Ureter (tissue), 1 donor: Measurements from ENCODE around the gene SERTAD2. TPM values are rescaled to one million over a fixed set of nuclear protein-coding genes. Genes with fewer than 3 reads are reported as not detected.

ENCODE experiments used
- DNase-seq: peaks from one replicate; pipeline ENCODE4 v3.0.0-alpha.2; 2020; ENCODE audit warnings: low spot score
- total RNA-seq: library from RNA; stranded (reverse); gene quantifications from one replicate; pipeline ENCODE4 v1.2.4, GENCODE V29; 2023
- donor health status: DM: yes; HTN: yes; CAD: no.

Gene SERTAD2
- total RNA-seq, 1 donor from 2014 or later: 23.1 TPM

DNA sequence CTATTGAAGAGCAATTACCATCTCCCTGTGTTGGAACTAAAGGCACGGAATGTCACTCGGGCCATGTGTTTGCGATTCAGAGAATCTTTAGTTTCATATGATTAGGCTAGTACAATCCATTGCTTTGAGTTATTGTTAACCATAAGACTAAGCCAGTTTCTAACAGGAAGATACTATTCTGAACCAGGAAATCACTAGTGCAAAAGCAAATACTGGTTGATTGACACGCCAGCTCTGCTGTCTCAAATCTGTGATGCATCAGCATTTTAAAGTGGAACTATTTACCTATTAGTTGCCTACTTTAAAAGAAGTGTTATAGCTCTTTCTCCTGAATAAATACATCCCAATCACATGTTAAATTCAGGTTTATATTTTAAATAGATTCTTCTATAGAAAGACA, 67.7 kb downstream of the SERTAD2 start:
- no peak for DNase-seq

GRCh38 chr2:64582774-64583340, 70.9 kb downstream of the SERTAD2 start:
- no peak for DNase-seq

DNA sequence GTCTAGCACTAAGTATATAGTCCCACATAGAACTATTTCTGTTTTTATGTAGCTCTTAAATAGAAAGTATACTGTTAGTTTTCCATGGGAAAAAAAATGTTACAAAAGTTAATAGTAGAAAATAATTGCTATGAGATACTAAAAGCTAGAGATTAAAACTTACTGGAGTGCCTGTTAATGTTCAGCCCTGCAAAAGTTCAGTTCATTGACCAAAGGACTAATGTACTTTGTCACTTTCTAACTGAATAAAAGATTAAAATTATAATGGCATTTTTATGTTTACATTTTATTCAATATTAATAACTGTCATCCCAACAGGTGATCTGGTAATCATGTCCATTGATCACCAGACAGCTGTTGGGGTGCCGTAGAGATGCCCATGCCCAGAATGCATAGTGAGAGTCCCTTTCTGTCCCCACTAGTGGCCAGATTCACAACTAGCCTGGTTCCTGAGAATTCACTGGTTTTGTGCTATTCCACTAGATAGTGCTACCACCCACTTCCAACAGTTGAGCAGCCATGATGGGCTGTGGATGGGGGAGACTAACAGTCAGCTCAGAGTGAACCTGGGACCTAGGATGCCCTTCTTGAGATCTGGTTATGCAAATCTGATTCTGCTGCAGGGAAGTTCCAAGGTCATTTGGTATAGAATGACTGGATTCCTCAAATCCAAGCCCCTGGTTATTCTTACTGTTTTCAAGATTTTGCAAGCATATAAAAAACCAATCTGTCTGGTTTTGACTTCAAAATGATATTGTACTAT, 71.8 kb downstream of the SERTAD2 start:
- no peak for DNase-seq

Other genes with a start within 250 kb of the SERTAD2 start
- 10.0 TPM for gene LGALSL, start 199.8 kb downstream of the SERTAD2 start, total RNA-seq
- 51.1 TPM for gene AFTPH, start 129.6 kb downstream of the SERTAD2 start, total RNA-seq